ENCODE measurements around the gene TM2D1. TPM values are rescaled to one million over a fixed set of nuclear protein-coding genes. Genes with fewer than 3 reads are reported as not detected.

TM2D1 gene
- total and polyA plus RNA-seq, 9 of the 15 experiments (the other 6 are each of a cell fraction or from before 2014, with no cell fraction given) = 24.5 to 65.2 (median 47.7) TPM

- no peaks in the 10 kb centered on the region for H3K9me1 ChIP-seq (ENCODE audit: control insufficient read depth, insufficient read depth, low read length)
- H3K4me1 ChIP-seq (replicated peaks in 1 of 2; ENCODE audit: control insufficient read depth in 2 of 2, insufficient read depth in 2 of 2, low read length in 2 of 2) = peaks cover 6 to 17% of the 10 kb centered on the region in 2 experiments; a peak in 4 of 5 replicates
- peak overlapping the region in 1 of 2 experiments; percentile 46; a peak in 3 of 4 replicates for H3K9ac ChIP-seq (ENCODE audit: insufficient read depth in 1 of 2, low read depth in 2 of 2, low read length in 2 of 2)
- peaks cover 4% of the 10 kb centered on the region for H4K20me1 ChIP-seq (replicated peaks; ENCODE audit: control insufficient read depth, insufficient read depth, low read length)
- peak; percentile 91 for ATAC-seq
- no peak overlapping the region; the same call in 1 of the 2 replicates for H2AFZ ChIP-seq (ENCODE audit: low read depth, low read length)
- H3K27ac ChIP-seq (ENCODE audit: extremely low read depth, low read depth, low read length) = peak overlapping the region; percentile 83
- peaks cover 21% of the 10 kb centered on the region; the same call in 2 of the 3 replicates for H3K79me2 ChIP-seq (ENCODE audit: control insufficient read depth, insufficient read depth, low read length)
- H3K9me3 ChIP-seq (replicated peaks; ENCODE audit: control insufficient read depth, insufficient read depth, low read depth, low read length) = no peaks in the 10 kb centered on the region
- peak; percentile 95 for FAIRE-seq
- BruUV-seq (replicated peaks) = no TSS peak
- H3K27me3 ChIP-seq (ENCODE audit: control insufficient read depth in 2 of 2, insufficient read depth in 2 of 2, low read length in 2 of 2) = no peaks in the 10 kb centered on the region
- H3K4me2 ChIP-seq (ENCODE audit: insufficient read depth, low read length) = no peak overlapping the region
- WGBS (ENCODE audit: insufficient coverage, low coverage, missing lambda C conversion rate) = 7% methylated on average over 7 of the region's 7 CpGs
- ChIA-PET CTCF (ENCODE audit: low intra/inter-chr PET ratio) (no interaction called here), POLR2A (interaction anchor here (0.7 to 1.0 kb wide), 2 partner anchors 49 to 59 kb away, joined by 3 read pairs; no protein-coding TSS in a partner anchor)
- intact Hi-C loops (cut with micrococcal nuclease) (no loop called here), in situ Hi-C loops (cut with MboI) (no loop called here)
- no peak overlapping the region for H3K4me3 ChIP-seq
- peaks cover 52% of the 10 kb centered on the region for H3K36me3 ChIP-seq (ENCODE audit: control insufficient read depth, insufficient read depth, low read length)
- DNase-seq (ENCODE audit: extremely low read depth in 1 of 4, low spot score in 3 of 4) = peak in 2 of 4 experiments; percentile 10 to 74
- TF ChIP-seq ZNF274 (IDR thresholded peaks at IDR 0.05; ENCODE audit: borderline replicate concordance, low read depth, low read length) (no peak), MTA1 (IDR thresholded peaks at IDR 0.05; ENCODE audit: borderline replicate concordance) (peak; percentile 77; the same call in 1 of the 2 replicates), CBFA2T2 (conservative IDR thresholded peaks at IDR 0.05) (peak; percentile 60), CXXC5 (CRISPR knock-in tag; IDR thresholded peaks at IDR 0.05) (peak; percentile 10; the same call in 1 of the 2 replicates), ATF3 (IDR thresholded peaks at IDR 0.05) (0 out of 2 replicates have a peak, but pooled peaks have one; percentile 41), ATF3 (CRISPR knock-in tag; conservative IDR thresholded peaks at IDR 0.05) (no peak), ARID3A (IDR thresholded peaks at IDR 0.05; ENCODE audit: borderline replicate concordance, low read depth, low read length) (peak; percentile 58; the same call in 1 of the 2 replicates), MAFF (IDR thresholded peaks at IDR 0.05; ENCODE audit: low read length) (peak; percentile 82)
- TF ChIP-seq, protein P1, sequence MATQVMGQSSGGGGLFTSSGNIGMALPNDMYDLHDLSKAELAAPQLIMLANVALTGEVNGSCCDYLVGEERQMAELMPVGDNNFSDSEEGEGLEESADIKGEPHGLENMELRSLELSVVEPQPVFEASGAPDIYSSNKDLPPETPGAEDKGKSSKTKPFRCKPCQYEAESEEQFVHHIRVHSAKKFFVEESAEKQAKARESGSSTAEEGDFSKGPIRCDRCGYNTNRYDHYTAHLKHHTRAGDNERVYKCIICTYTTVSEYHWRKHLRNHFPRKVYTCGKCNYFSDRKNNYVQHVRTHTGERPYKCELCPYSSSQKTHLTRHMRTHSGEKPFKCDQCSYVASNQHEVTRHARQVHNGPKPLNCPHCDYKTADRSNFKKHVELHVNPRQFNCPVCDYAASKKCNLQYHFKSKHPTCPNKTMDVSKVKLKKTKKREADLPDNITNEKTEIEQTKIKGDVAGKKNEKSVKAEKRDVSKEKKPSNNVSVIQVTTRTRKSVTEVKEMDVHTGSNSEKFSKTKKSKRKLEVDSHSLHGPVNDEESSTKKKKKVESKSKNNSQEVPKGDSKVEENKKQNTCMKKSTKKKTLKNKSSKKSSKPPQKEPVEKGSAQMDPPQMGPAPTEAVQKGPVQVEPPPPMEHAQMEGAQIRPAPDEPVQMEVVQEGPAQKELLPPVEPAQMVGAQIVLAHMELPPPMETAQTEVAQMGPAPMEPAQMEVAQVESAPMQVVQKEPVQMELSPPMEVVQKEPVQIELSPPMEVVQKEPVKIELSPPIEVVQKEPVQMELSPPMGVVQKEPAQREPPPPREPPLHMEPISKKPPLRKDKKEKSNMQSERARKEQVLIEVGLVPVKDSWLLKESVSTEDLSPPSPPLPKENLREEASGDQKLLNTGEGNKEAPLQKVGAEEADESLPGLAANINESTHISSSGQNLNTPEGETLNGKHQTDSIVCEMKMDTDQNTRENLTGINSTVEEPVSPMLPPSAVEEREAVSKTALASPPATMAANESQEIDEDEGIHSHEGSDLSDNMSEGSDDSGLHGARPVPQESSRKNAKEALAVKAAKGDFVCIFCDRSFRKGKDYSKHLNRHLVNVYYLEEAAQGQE (IDR thresholded peaks at IDR 0.05; ENCODE audit: borderline replicate concordance) = peak; percentile 10; the same call in 1 of the 2 replicates
- TF ChIP-seq, protein P1 (CRISPR knock-in tag; IDR thresholded peaks at IDR 0.05; ENCODE audit: low read depth) = no peak
Observed at GRCh38 chr1:61708953-61709907, 15.7 kb downstream of the TM2D1 start.

Measured in K562 (cell line).